A549 treated with CORT108297 at 1 μM for 4 hours (cell line): ENCODE data around the gene CD79A. TPM values are rescaled to one million over a fixed set of nuclear protein-coding genes. Genes with fewer than 3 reads are reported as not detected.

Source experiments
- total RNA-seq: library from RNA; stranded (reverse); fragments of 200-300 nt; extraction: Qiagen RNA extraction; gene quantifications from 5 replicates; pipeline ENCODE4 v1.2.3, GENCODE V29; 2022

The CD79A gene
- 0.47 to 1.3 TPM (median 1.0 TPM) in 5 replicates for total RNA-seq

GRCh38 chr19:41876847-41877832 lies at the start of gene CD79A:
TSS of gene CD79A (plus strand) at chr19:41877279. CDS start at chr19:41877305, 26 bp downstream.

GRCh38 chr19:41844601-41845000 lies 32.5 kb upstream of the CD79A start, which contains the start of gene LYPD4:
TSS of gene LYPD4 (minus strand) at chr19:41844683. CDS start at chr19:41839285, 5,398 bp downstream.

GRCh38 chr19:41845001-41845050 lies 32.3 kb upstream of the CD79A start, which contains the start of gene DMRTC2:
TSS of gene DMRTC2 (plus strand) at chr19:41845042. CDS start at chr19:41847429, 2,387 bp downstream.

GRCh38 chr19:41859618-41860418 lies 17.3 kb upstream of the CD79A start, which contains the start of gene RPS19:
TSS of gene RPS19 (plus strand) at chr19:41860255. CDS start at chr19:41860775, 520 bp downstream.

GRCh38 chr19:41882568-41883462 lies 5.7 kb downstream of the CD79A start, which contains the start of gene ARHGEF1:
TSS of gene ARHGEF1 (plus strand) at chr19:41883184. CDS start at chr19:41888083, 4,899 bp downstream.

GRCh38 chr19:41928221-41928683 lies 51.2 kb downstream of the CD79A start, which contains the start of gene ERFL:
TSS of gene ERFL (minus strand) at chr19:41928449. CDS start at chr19:41912919, 15,530 bp downstream.

Other genes starting within 250 kb of the CD79A start
- 0.10 to 0.22 TPM (median 0.12 TPM) in 3 of 5 replicates, not detected in the others for gene CEACAM7, start 189.0 kb upstream of the CD79A start, total RNA-seq
- gene CEACAM5, start 168.7 kb upstream of the CD79A start, total RNA-seq, result 1.8 to 2.1 TPM (median 2.1 TPM) in 5 replicates
- gene CEACAM6, start 121.7 kb upstream of the CD79A start, total RNA-seq, result 20.1 to 28.5 TPM (median 24.0 TPM) in 5 replicates
- gene CEACAM3, start 80.7 kb upstream of the CD79A start, total RNA-seq, result not detected in 5 replicates
- not detected in 5 replicates for gene LYPD4, start 32.6 kb upstream of the CD79A start, total RNA-seq
- gene DMRTC2, start 32.2 kb upstream of the CD79A start, total RNA-seq, result not detected in 5 replicates
- 9,141 to 10,549 TPM (median 9,318 TPM) in 5 replicates for gene RPS19, start 17.0 kb upstream of the CD79A start, total RNA-seq
- 75.9 to 131 TPM (median 118 TPM) in 5 replicates for gene ARHGEF1, start 5.9 kb downstream of the CD79A start, total RNA-seq
- 0.25 to 0.35 TPM (median 0.32 TPM) in 5 replicates for gene ERFL, start 51.2 kb downstream of the CD79A start, total RNA-seq
- gene RABAC1, start 82.0 kb downstream of the CD79A start, total RNA-seq, result 181 to 291 TPM (median 265 TPM) in 5 replicates
- 3.6 to 5.7 TPM (median 5.3 TPM) in 5 replicates for gene ATP1A3, start 117.0 kb downstream of the CD79A start, total RNA-seq
- gene GRIK5, start 192.9 kb downstream of the CD79A start, total RNA-seq, result 0.38 to 0.72 TPM (median 0.58 TPM) in 5 replicates
- gene ZNF574, start 198.9 kb downstream of the CD79A start, total RNA-seq, result 26.8 to 41.0 TPM (median 37.4 TPM) in 5 replicates